Measurements from ENCODE around the gene BAK1.

DNA sequence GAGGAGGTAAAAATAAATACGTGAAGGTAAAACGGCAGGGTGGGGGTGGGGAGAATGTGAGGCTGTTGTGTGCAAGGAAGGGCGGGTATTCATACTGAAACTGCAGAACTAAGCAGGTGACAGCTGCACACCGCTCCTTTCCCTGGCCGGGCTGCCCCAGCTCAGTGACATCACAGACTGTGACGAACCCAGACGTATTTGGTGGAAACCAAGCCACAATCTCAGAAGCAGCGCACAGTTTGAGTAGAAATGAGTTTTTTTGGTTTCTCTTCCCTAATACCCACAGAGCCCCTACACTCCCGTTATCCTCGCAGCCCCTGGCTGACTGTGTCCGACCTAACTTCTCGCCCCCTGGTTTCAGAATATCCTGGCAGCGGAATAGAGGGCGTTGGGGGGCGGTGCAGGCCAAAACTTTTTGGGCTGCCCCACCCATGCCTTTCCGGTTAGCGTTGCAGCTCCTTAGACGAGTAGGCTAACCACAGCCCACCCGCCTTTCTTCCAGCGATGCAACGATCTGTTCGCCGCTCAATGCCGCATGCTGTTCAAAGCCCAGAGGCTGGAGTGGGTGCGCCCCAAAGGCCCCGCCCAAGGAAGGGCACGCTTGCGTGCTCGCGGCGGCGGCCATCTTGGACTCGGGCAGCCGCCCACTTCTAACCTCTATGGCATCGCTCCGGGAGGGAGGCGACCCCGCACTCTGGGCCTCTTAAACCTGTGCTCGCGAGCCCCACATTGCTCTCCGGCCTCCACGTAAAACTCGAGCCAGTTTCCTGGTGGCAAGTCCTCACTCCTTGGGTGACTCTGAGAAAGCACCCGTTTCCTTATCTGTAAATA lies 9.1 kb downstream of the BAK1 start:
- TF ChIP-seq, protein P1, sequence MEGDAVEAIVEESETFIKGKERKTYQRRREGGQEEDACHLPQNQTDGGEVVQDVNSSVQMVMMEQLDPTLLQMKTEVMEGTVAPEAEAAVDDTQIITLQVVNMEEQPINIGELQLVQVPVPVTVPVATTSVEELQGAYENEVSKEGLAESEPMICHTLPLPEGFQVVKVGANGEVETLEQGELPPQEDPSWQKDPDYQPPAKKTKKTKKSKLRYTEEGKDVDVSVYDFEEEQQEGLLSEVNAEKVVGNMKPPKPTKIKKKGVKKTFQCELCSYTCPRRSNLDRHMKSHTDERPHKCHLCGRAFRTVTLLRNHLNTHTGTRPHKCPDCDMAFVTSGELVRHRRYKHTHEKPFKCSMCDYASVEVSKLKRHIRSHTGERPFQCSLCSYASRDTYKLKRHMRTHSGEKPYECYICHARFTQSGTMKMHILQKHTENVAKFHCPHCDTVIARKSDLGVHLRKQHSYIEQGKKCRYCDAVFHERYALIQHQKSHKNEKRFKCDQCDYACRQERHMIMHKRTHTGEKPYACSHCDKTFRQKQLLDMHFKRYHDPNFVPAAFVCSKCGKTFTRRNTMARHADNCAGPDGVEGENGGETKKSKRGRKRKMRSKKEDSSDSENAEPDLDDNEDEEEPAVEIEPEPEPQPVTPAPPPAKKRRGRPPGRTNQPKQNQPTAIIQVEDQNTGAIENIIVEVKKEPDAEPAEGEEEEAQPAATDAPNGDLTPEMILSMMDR (IDR thresholded peaks at IDR 0.05; ENCODE audit: insufficient read depth, low read depth, low read length), result no peak
- no peak for TF ChIP-seq EZH2 (IDR thresholded peaks at IDR 0.05; ENCODE audit: insufficient read depth, low read length)
